ENCODE measurements around the gene ATN1.

GRCh38 chr12:6917491-6918231 is 10.1 kb upstream of the ATN1 start:
- TF ChIP-seq, protein P1, sequence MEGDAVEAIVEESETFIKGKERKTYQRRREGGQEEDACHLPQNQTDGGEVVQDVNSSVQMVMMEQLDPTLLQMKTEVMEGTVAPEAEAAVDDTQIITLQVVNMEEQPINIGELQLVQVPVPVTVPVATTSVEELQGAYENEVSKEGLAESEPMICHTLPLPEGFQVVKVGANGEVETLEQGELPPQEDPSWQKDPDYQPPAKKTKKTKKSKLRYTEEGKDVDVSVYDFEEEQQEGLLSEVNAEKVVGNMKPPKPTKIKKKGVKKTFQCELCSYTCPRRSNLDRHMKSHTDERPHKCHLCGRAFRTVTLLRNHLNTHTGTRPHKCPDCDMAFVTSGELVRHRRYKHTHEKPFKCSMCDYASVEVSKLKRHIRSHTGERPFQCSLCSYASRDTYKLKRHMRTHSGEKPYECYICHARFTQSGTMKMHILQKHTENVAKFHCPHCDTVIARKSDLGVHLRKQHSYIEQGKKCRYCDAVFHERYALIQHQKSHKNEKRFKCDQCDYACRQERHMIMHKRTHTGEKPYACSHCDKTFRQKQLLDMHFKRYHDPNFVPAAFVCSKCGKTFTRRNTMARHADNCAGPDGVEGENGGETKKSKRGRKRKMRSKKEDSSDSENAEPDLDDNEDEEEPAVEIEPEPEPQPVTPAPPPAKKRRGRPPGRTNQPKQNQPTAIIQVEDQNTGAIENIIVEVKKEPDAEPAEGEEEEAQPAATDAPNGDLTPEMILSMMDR (IDR thresholded peaks at IDR 0.05): no peak
- no peak for TF ChIP-seq POLR2A (IDR thresholded peaks at IDR 0.05)

All from sigmoid colon (tissue), 3 donors.